GM19324 (cell line): ENCODE measurements around the gene PSENEN.
A peak's percentile ranks its signal among the peaks of the same experiment; 100 is the strongest.
"Not testable (repeated sequence)": the region's sequence is repeated elsewhere in the genome, so short reads cannot be mapped to it uniquely, and the experiment has no call there.

Experiments used
- ATAC-seq: cut with Tn5 transposase; IDR thresholded peaks from one replicate; pipeline ENCODE4 v1.9.1; 2021; ENCODE audit warnings: mild to moderate bottlenecking, moderate library complexity; ENCODE audit not compliant: unreplicated experiment, low FRiP score

PSENEN gene

GRCh38 chr19:35718345-35719041, 27.0 kb upstream of the PSENEN start:
- peak; percentile 2 for ATAC-seq

DNA sequence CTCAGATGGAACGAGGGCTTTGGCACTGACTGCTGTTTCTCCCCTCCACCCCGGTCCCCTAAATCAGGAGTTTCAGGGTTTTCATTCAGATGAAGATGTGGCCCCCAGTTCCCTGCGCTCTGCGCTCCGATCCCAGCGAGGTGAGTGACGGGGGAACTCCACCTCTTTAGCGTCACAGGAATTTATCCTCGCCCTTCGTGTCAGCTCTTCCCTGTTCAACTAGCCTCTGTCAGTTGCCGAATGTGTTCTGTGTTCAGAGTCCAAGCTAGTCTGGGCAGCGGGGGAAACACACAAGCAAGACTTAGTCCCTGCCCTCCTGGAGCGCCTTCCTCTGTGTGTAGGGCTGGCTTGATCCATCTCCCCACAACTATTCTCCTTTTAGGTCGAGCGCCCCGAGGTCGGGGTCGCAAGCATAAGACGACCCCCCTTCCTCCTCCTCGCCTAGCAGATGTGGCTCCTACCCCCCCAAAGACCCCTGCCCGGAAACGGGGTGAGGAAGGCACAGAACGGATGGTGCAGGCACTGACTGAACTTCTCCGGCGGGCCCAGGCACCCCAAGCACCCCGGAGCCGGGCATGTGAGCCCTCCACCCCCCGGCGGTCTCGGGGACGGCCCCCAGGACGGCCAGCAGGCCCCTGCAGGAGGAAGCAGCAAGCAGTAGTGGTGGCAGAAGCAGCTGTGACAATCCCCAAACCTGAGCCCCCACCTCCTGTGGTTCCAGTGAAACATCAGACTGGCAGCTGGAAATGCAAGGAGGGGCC, 25.9 kb upstream of the PSENEN start:
- no peak for ATAC-seq

DNA sequence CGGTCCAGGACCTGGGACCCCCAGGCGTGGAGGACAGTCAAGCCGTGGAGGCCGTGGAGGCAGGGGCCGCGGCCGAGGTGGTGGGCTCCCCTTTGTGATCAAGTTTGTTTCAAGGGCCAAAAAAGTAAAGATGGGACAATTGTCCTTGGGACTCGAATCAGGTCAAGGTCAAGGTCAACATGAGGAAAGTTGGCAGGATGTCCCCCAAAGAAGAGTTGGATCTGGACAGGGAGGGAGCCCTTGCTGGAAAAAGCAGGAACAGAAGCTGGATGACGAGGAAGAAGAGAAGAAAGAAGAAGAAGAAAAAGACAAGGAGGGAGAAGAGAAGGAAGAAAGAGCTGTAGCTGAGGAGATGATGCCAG, 25.3 kb upstream of the PSENEN start:
- ATAC-seq, result no peak

DNA sequence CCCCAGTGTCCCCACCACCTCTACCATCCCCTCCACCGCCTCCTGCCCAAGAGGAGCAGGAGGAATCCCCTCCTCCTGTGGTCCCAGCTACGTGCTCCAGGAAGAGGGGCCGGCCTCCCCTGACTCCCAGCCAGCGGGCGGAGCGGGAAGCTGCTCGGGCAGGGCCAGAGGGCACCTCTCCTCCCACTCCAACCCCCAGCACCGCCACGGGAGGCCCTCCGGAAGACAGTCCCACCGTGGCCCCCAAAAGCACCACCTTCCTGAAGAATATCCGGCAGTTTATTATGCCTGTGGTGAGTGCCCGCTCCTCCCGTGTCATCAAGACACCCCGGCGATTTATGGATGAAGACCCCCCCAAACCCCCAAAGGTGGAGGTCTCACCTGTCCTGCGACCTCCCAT, 24.8 kb upstream of the PSENEN start:
- no peak for ATAC-seq

- no peak for ATAC-seq
Measured at GRCh38 chr19:35721374-35721773, 24.1 kb upstream of the PSENEN start.

DNA sequence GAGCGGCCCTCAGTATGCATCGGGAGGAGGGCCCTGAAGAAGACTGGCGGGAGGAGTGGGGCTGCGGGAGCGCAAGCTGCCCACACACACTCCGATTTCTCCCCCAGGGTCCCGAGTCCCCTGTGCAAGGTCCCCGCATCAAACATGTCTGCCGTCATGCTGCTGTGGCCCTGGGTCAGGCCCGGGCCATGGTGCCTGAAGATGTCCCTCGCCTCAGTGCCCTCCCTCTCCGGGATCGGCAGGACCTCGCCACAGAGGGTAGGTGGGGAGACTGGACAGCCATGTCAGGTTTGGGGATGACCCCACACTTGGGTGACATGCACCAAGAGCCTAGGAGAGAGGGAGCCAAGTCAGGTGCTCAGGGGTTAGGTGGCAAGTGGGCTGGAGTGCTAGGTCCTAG, 23.0 kb upstream of the PSENEN start:
- no peak for ATAC-seq

- ATAC-seq, result no peak
Measured at GRCh38 chr19:35722897-35723296, 22.6 kb upstream of the PSENEN start.

DNA sequence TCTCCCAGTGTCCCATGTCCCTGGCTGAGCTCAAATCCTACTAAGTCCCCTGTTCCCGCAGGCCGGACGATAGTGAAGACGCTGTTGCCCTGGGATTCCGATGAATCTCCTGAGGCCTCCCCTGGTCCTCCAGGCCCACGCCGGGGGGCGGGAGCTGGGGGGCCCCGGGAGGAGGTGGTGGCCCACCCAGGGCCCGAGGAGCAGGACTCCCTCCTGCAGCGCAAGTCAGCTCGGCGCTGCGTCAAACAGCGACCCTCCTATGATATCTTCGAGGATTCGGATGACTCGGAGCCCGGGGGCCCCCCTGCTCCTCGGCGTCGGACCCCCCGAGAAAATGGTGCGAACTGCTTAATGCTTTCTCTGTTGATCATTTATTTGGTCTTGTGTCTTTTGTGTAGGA, 21.8 kb upstream of the PSENEN start:
- ATAC-seq, result no peak

DNA sequence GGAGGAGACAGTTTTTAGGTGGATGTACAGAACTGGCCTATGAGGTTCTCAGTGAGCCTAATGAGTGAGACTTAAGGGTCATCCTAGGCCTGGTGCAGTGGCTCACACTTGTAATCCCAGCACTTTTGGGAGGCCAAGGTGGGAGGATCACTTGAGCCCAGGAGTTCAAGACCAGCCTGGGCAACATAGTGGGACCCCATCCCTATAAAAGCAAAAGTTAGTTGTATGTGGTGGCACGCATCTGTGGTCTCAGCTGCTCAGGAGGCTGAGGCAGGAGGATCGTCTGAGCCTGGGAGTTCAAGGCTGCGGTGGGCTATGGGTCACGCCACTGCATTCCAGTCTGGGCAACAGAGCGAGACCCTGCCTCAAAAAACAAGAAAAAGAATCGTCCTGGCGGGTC, 21.3 kb upstream of the PSENEN start:
- not testable (repeated sequence) for ATAC-seq

- no peak for ATAC-seq
Measured at GRCh38 chr19:35724560-35724959, 20.9 kb upstream of the PSENEN start.

DNA sequence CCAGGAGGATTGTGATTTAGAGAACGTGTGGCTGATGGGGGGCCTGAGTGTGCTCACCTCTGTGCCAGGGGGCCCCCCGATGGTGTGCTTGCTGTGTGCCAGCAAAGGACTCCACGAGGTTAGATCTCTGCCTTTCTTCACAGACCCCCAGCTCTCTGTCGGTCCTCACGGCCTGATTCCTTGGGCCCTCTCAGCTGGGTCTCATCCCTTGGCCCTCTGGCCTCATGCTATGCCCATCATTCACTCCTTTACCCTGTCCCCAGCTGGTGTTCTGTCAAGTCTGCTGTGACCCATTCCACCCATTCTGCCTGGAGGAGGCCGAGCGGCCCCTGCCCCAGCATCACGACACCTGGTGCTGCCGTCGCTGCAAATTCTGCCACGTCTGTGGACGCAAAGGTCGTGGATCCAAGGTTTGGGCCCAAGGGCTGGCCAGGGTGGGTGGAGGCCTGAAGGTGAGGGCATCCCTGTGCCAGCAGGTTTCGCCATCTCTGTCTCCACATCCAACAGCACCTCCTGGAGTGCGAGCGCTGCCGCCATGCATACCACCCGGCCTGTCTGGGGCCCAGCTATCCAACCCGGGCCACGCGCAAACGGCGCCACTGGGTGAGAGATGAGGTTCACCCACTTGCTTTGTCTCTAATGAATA, 20.1 kb upstream of the PSENEN start:
- no peak for ATAC-seq

DNA sequence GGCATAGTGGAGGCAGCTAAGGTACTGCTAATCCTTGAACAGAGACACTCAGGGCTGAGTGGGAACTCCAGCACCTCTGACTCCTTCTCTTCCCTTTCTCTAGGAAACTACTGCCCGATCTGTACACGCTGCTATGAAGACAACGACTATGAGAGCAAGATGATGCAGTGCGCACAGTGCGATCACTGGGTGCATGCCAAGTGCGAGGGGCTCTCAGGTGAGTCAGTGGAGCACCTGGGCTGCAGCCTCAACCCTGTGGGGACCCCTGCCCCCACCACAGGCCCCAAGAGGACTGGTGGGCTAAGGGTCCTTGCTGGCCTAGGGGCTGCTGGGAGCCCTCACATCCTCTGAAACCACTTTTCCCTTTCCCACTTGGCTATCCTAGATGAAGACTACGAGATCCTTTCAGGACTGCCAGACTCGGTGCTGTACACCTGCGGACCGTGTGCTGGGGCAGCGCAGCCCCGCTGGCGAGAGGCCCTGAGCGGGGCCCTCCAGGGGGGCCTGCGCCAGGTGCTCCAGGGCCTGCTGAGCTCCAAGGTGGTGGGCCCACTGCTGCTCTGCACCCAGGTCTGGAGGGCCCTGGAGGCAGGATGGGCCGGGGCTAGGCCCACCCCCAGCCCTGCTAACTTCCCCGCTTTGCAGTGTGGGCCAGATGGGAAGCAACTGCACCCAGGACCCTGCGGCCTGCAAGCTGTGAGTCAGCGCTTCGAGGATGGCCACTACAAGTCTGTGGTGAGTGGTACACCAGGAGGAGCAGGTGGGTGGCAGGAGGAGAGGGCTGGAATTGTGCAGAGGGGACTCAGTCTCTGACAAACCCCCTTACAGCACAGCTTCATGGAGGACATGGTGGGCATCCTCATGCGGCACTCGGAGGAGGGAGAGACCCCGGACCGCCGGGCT, 18.1 kb upstream of the PSENEN start:
- no peak for ATAC-seq

- no peak for ATAC-seq
Measured at GRCh38 chr19:35727956-35728706, 17.3 kb upstream of the PSENEN start.

- ATAC-seq, result no peak
Measured at GRCh38 chr19:35729021-35729420, 16.4 kb upstream of the PSENEN start.

GRCh38 chr19:35729763-35730162, 15.7 kb upstream of the PSENEN start:
- no peak for ATAC-seq

DNA sequence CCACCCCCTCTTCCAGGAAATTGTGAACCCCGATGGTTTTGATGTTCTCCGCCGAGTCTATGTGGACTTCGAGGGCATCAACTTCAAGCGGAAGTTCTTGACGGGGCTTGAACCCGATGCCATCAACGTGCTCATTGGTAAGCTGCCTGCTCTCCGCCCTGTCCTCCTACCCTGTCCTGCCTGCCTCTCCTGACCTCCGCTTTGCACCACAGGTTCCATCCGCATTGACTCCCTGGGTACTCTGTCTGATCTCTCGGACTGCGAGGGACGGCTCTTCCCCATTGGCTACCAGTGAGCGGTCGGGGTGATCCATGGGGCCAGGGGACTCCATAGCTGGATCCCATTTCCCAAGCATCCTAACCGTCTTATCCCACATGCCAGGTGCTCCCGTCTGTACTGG, 15.1 kb upstream of the PSENEN start:
- no peak for ATAC-seq

DNA sequence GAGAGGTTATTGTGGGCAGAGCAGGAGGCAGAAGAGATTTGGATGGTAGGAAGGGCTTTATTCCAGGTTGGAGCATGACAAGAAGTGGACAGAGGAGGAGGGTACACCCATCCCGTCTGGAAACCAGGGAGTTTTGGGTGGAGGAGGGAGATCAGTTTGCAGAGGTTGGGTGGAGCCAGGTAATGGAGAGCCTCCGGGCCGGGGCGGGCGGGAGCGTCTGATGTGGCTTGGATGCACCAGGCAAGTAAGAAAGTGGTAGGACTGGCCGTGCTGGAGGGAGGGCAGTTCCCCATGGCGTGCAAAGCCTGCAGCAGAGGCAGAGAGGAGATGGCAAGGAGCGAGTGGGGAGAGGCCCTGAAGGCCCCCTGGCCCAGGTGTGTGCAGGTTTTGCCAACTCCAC, 14.1 kb upstream of the PSENEN start:
- no peak for ATAC-seq

GRCh38 chr19:35731779-35732405, 13.6 kb upstream of the PSENEN start:
- ATAC-seq, result no peak

DNA sequence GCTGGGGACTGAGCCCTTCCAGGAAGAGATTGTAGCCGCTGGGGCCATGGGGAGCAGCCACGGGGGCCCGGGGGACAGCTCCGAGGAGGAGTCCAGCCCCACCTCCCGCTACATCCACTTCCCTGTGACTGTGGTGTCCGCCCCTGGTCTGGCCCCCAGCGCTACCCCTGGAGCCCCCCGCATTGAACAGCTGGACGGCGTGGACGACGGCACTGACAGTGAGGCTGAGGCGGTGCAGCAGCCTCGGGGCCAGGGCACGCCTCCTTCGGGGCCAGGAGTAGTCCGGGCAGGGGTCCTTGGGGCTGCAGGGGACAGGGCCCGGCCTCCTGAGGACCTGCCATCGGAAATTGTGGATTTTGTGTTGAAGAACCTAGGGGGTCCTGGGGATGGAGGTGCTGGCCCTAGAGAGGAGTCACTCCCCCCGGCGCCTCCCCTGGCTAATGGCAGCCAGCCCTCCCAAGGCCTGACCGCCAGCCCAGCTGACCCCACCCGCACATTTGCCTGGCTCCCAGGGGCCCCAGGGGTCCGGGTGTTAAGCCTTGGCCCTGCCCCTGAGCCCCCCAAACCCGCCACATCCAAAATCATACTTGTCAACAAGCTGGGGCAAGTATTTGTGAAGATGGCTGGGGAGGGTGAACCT, 12.8 kb upstream of the PSENEN start:
- ATAC-seq, result no peak
